ENCODE results near the gene STXBP6.

DNA sequence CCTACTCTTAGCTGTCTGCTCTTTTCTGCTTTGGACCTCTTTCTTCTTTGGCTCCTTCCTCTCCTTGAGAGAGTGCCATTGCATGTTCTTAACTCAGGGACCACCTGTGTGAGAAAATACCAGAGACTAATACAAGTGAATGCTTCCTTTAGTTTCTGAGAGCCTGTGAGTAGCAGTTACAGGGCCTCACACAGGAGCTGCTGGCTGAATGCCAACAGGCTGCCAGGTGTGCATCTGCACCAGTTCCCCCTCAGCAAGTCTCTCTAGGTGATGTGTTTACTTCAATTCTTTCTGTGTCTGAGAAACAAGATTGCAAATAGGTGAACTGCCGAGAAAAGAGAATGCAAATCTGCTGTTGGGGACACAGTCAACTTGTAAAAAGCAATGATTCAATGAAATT lies 108.2 kb downstream of the STXBP6 start:
- TF ChIP-seq EGR1 (IDR thresholded peaks at IDR 0.05), result no peak
- peak; percentile 28; the same call in 1 of the 2 replicates for TF ChIP-seq EP300 (IDR thresholded peaks at IDR 0.05; ENCODE audit: borderline replicate concordance)
- TF ChIP-seq TAF1 (IDR thresholded peaks at IDR 0.05; ENCODE audit: low read depth), result no peak
- TF ChIP-seq, protein P1, sequence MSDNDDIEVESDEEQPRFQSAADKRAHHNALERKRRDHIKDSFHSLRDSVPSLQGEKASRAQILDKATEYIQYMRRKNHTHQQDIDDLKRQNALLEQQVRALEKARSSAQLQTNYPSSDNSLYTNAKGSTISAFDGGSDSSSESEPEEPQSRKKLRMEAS (IDR thresholded peaks at IDR 0.05), result no peak
- no peak for TF ChIP-seq YY1 (IDR thresholded peaks at IDR 0.05; ENCODE audit: low read depth)
- TF ChIP-seq REST (IDR thresholded peaks at IDR 0.05; ENCODE audit: low read depth), result no peak
- no peak for TF ChIP-seq CREB1 (IDR thresholded peaks at IDR 0.05; ENCODE audit: low read depth)

All from Ishikawa (cell line).